GM18951 (cell line): ENCODE results near the gene ZBTB7C.

Experiments
- POLR2A ChIP-seq: IDR thresholded peaks from 4 replicates; pipeline ENCODE4 v1.6.1; 2011; ENCODE audit warnings: mild to moderate bottlenecking; ENCODE audit not compliant: insufficient read length, insufficient read depth; ENCODE audit errors: extremely low read depth
- in situ Hi-C: fragments of 300-500 bp; cut with MboI; formaldehyde crosslinking; loops from one replicate; pipeline ENCODE4 v1.12.0; 2022; ENCODE audit warnings: low sequenced_read_pairs, mixed read lengths, inconsistent platforms; ENCODE audit not compliant: unreplicated experiment

ZBTB7C gene

DNA sequence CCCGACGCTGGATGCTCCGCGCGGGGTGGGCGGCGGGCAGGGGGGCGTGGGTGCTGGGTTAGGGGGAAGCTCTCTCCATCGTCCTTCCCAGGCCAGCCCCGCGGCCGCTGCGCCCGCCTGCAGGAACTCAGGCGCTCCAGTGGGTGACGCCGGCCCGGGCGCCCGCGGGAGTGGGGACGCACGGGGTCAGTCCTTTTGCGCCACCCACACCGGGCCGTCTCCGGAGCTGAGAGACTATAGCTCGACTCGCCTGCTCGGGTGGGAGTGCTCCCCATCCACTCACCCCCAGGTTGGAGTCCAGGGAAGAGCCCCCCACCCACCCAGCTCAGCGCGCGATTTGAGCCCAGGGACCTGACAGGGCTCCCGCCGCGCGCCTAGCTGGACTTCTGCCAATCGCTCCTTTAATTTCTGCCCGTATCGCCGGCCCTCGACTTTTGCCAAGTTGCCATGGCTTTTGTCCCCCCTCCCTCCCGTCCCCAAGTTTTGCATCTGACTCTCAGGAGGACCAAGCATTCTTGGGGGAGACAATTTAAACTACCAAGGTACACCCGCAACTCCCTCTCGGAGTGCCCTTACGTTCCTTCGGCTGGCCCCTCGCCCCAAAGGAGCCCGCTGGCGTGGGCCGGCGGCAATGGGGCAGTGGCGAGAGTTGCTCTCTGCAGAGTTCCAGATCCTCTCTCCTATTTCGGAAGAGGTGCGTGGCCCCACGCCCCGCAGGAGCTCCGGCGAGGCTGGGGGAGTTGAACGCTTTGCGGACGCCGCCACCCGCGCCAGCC lies 272.9 kb downstream of the ZBTB7C start:
- in situ Hi-C loops, result no loop called here
- no peak for TF ChIP-seq POLR2A

DNA sequence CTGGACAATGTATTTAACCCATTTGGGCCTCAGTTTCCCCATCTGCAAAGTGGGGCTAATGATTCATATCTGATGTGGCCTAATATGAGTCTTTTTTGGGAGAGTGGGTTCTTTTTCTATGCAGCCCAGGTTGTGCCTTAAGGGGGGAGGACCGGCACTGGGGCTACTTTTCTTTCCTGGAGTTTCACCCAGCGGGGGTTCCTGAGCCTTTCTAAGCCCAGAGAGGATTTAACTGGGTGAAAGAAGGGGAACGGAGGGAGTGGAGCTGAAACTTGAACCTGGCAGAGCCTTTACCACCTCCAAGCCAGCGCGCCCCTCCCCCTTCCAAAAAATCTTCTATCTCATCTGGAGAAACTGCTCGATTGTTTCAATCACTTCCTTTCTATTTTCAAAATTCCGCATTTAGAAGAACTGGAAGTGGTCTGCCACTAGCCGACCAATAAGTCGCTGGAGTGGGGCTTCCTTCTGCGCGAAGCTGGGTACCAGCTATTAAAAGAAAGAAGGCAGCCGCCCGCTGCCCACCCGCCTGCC lies 273.7 kb downstream of the ZBTB7C start:
- in situ Hi-C loops, result no loop called here
- no peak for TF ChIP-seq POLR2A

DNA sequence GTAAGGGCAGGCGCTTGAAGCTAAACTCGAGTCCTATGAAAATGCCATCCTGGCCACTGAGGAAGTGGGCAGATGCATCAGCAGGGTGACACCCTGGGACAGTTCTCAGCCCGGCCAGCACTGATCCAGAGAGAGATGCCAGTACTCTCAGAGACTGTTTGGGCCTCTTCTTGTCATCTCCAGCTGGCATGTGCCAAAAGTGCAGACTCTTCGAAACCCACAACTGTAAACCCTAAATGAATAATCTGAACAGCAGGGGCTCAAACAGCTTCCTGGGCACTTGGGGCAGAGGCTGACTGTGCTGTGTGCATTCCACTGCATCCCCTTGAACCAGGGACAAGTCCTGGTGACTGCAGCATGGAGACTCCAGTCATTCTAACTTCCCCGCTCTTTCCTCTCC lies 274.6 kb downstream of the ZBTB7C start:
- in situ Hi-C loops, result no loop called here
- TF ChIP-seq POLR2A, result no peak

DNA sequence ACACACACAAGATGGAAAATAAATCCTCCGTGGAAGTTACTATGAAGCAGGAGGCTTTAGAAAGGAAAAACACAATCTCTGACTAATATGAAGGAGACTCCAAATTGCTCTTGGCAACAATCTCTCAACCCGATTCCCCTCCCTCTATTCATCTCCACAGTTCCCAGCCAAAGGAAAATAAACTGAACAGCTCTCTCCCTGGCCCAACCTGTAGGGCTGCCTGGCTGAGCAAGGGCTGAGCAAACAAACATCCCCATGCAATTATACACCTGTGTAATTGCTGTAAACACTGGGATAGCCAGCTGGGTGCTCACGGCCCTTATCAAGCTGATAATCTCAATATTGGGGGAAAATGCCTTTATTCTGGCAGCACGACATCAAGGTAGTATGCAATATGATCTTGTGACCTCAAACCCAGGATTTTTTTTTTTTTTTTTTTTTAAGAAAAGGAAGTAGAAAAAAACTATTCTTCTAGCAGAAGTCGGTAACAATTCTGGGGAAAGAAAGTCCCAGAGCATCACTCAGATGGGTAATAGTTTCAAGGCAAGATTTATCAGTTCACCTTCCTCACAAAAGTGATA lies 275.4 kb downstream of the ZBTB7C start:
- TF ChIP-seq POLR2A, result no peak
- in situ Hi-C loops, result no loop called here

DNA sequence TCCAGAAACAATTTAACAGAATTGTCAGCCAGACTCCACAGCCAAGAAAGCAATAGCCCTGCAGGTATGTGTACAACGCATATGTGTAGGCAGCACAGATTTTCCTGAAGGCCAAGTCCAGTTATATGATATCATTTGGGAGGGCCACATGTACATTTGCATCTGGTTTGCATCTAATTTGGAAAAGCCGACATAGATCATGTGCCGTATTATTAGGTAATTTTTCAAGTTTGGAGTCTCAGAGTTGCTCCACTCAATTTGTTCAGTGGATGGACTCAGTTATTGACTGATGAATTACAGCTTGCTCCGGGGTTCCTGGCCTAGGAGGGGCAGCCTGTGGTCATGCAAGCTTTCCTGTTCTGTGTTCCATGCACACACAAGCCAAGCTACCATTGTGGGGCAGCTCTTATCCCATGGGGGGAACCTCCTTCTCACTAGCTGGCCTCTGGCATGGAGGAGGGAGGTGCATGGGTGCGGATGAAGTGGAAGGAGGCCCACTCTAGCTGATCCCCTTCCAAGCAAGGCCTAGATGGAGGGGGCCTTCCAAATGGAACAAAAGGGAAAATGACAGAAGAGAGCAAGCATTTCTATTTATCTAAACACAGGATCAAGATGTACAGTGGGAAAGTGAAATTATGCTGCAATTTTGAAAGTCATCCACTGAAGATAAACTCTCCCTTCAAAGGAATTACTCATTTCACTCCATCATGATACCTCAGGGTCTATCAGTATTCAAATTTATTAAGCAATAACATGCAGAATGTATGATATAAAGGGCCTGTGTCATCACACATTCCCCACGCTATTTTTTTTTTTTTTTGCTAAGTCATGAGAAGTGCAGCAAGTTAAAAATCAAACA lies 276.2 kb downstream of the ZBTB7C start:
- no peak for TF ChIP-seq POLR2A
- in situ Hi-C loops, result no loop called here

DNA sequence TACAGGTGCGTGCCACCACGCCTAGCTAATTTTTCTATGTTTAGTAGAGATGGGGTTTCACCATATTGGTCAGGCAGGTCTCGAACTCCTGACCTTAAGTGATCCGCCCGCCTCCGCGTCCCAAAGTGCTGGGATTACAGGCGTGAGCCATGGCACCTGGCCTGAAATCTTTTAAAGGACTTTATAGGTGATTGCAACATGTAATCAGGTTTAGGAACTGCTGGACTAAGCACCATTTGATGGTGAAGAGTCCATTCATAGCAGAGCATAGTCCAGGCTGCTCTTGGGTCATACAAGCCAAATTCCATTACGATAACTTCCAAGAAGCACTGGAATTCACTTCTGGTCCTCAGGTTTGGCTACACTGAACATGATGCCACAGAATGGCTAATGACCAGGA lies 278.1 kb downstream of the ZBTB7C start:
- in situ Hi-C loops, result no loop called here
- TF ChIP-seq POLR2A, result no peak

DNA sequence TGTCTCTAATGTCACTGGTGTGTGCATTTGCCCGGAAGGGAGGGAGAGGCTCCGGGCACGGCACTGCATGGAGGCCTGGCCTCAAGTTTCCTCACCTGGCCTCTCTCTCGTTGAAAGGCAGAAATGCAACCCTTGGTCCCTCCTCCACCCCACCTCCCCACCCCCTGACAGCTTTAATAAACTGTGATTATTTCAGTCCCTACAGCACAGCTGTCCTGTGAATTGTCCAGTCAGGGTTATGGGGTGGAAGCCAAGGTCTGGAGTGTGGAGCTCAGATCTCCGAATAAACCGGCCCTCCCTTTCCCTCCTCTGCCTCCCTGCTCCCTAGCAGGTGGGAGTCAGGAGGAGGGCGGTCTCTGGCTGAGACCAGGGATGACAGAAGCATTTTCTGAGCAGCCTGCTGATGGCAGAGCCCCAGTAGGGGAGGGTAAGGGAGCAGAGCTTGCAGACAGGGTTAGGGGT lies 279.5 kb downstream of the ZBTB7C start:
- no peak for TF ChIP-seq POLR2A
- in situ Hi-C loops, result no loop called here

DNA sequence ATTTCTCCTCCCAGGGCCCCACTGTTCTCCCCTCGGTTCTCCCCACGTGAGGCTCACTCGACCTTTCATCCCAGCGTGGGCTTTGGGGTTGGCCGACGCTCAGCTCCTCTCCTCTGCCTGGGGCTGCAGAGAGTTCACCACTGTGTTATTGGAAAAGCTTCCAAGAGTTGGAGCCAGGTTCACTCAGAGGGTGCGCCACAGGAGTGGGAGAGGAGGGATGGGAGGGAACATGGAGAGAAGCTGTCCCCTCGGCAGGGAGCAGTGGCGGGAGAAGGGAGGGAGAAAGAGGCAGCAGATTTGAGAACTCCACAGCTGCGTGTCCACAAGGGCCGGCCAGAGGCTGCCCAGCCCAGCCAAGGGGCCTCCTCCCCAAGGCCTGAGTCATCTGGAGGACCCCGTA lies 281.6 kb downstream of the ZBTB7C start:
- no peak for TF ChIP-seq POLR2A
- in situ Hi-C loops, result no loop called here

DNA sequence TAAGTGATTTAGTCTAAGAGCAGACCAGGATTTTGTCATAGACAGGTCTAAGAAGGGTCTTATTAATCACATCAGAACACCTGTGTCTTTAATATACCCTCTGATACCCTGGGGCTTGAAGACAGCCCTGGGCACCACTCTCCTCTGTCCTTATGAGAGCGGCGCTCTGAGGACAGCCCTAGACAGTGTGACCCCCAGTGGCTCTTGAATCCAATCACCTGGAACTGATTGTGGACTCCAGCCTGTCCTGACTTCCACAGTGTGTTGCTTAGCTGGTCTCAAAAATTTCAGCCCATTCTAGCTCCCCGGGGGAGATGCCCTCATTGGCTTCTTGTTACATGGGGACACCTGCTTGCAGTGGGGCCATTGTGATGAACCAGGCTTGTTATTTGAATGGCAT lies 282.9 kb downstream of the ZBTB7C start:
- no peak for TF ChIP-seq POLR2A
- in situ Hi-C loops, result no loop called here

DNA sequence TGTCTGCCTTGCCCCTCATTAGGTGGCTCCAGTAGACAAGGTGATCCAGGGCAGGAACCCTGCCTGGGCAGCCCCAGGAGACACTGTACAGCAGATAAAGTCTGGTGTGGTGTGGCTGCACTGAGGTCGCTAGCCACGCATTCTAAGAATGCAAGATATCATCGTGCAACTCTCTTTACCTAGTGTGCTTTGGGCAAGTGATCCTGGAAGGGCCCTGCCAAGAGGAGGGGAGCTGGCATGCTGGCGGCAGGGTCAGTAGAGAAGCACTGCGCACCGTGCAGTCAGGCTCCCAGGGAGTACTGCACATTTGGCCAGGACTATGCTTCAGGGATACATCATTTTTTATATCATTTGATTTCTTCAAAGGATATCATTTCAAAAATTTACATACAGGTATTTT lies 283.5 kb downstream of the ZBTB7C start:
- in situ Hi-C loops, result no loop called here
- no peak for TF ChIP-seq POLR2A

DNA sequence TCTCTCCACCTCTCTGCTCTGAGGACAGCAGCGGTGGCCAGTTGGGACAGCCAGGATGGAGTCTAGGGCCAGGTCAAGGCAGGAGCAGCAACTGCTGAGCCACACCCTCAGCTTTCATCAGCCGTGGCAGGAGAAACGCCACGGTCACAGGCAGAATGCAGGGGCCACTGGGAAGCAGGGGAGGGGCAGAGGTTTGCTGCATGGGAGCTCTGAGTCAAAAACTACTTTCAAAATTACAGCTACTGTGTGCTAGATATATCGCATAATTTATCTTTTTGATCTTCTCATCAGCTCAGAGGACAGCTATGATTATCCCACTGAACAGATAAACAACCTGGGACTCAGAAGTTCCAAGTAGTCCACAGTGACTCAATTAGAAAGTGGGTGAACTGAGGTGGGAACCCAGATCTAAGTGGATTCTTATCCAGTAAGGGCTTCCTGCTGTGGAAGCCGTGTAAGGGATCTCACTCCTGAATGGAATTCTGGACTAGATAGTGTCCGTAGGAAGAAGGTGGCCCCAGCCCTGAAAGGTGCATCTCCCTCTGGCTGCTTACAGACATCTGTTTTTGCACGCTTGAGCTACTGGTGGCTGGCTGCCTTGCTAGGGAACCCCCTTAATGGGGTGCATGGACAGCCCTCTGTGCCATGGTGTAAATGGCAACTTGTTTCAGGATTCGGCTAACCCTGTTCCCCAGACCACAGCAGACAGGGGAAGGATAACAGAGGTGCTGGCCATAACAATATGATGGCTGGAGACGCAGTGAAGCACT lies 284.1 kb downstream of the ZBTB7C start:
- no peak for TF ChIP-seq POLR2A
- in situ Hi-C loops, result no loop called here

DNA sequence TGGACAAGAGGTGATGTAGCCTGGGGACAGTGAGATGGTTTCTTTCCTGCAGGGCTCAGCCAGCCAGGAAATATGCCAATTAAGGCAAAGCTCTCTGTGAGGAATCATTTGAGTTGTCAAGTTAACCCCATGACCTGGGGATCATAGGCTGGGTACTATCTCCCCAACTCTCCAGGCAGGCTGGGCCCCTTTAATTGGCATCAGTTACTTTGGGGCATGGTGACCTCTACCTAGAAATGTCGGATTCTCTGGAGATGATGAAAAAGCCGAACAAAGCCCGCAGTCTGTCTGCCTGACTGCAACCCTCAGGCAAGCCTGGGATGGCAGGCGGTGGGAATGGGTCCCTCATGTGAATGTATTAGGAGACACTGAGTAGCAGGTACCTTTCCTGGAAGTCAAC lies 285.2 kb downstream of the ZBTB7C start:
- in situ Hi-C loops, result no loop called here
- no peak for TF ChIP-seq POLR2A

DNA sequence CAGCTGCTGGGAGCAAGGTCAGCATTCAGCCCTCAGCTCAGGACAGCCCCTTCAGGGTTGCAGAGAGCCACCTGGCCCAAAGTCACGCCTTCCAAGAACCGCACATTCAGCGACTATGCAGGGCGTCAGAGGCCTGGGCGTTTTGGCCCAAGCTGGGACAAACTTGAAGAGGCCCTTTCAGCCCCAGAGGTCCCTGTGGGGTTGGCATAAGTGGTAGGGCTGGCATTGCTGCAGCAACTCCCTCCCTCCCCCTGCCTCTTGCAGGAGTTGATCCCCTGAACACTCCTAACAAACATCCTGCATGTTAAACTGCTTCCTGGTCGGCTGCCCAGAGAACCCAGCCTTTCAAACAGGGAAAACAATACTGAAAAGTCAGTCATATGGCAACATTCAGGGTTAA lies 285.9 kb downstream of the ZBTB7C start:
- in situ Hi-C loops, result no loop called here
- no peak for TF ChIP-seq POLR2A

DNA sequence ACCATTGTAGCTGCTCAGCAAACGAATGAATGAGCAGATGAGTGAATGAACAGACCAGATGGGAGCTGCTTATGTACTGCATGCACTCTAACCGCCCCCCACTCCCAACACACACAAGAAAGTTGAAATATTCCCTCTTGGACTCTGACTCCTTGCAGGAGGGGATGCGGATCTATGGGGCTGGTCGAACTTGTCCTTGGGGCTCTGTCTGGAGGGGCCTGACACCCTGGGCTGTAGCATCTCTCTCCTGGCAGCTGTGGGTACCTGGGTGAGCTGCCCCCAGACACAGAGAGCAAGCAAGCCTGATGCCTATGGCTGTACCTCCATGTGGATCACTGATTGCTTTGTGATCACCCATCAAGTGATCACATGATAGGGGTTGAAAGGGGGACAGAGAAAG lies 286.4 kb downstream of the ZBTB7C start:
- in situ Hi-C loops, result no loop called here
- no peak for TF ChIP-seq POLR2A
